Esophagus squamous epithelium (tissue), 4 donors: ENCODE measurements around the gene TBC1D1.

Experiments used
- POLR2A ChIP-seq, 4 donors: fragments of 450-650 bp; IDR thresholded peaks; one replicate each; pipeline ENCODE4 v1.6.1; 2017; ENCODE audit warnings: antibody characterized with exemption in 4 of 4, mild to moderate bottlenecking in 4 of 4, moderate library complexity in 3 of 4
- TF ChIP-seq, protein P1 (sequence below), 6 experiments: fragments of 450-650 bp in 4 of 6; fragments of 200-600 bp in 2 of 6; sonication (generic) in 2 of 6; IDR thresholded peaks; one replicate each; pipeline ENCODE4 v1.5.1; 2016 to 2019; ENCODE audit warnings: antibody characterized with exemption in 6 of 6, mild to moderate bottlenecking in 4 of 6, moderate library complexity in 4 of 6

- no peak for TF ChIP-seq POLR2A (IDR thresholded peaks at IDR 0.05)
- TF ChIP-seq, protein P1, sequence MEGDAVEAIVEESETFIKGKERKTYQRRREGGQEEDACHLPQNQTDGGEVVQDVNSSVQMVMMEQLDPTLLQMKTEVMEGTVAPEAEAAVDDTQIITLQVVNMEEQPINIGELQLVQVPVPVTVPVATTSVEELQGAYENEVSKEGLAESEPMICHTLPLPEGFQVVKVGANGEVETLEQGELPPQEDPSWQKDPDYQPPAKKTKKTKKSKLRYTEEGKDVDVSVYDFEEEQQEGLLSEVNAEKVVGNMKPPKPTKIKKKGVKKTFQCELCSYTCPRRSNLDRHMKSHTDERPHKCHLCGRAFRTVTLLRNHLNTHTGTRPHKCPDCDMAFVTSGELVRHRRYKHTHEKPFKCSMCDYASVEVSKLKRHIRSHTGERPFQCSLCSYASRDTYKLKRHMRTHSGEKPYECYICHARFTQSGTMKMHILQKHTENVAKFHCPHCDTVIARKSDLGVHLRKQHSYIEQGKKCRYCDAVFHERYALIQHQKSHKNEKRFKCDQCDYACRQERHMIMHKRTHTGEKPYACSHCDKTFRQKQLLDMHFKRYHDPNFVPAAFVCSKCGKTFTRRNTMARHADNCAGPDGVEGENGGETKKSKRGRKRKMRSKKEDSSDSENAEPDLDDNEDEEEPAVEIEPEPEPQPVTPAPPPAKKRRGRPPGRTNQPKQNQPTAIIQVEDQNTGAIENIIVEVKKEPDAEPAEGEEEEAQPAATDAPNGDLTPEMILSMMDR (IDR thresholded peaks at IDR 0.05) = no peak
Measured at GRCh38 chr4:38181286-38181685, 290.4 kb downstream of the TBC1D1 start.
